GM19328 (cell line): Measurements from ENCODE around the gene ZSCAN31.
"Not testable (repeated sequence)": the region's sequence is repeated elsewhere in the genome, so short reads cannot be mapped to it uniquely, and the experiment has no call there.

Experiments used
- ATAC-seq: cut with Tn5 transposase; IDR thresholded peaks from one replicate; pipeline ENCODE4 v1.9.1; 2021; ENCODE audit warnings: mild to moderate bottlenecking, moderate library complexity; ENCODE audit not compliant: unreplicated experiment

ZSCAN31 gene

GRCh38 chr6:28335564-28336283 lies at the start of gene ZSCAN31:
Gene ZSCAN31, minus strand, starts transcription at chr6:28336148. Its CDS starts 6,465 bp downstream, at chr6:28329683.
- ATAC-seq: peak; percentile 80

DNA sequence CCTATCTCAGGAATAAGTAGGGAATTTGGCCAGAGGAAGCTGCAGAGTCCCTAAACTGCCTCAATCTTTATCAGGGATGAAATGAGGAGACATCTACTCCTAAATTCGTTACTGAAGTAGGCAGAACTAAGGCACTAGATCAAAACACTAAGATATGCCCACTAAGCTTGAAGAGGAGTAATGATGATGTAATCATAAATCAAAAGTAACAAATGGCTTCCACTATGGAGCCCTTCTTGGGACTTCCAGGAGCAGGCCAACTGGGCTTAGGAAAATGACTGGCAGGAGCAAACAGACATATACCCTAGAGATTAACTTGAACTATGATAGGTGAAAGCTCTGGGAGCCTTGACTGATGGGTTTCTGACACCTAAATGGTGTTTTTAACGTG lies 48.2 kb upstream of the ZSCAN31 start:
- no peak for ATAC-seq

DNA sequence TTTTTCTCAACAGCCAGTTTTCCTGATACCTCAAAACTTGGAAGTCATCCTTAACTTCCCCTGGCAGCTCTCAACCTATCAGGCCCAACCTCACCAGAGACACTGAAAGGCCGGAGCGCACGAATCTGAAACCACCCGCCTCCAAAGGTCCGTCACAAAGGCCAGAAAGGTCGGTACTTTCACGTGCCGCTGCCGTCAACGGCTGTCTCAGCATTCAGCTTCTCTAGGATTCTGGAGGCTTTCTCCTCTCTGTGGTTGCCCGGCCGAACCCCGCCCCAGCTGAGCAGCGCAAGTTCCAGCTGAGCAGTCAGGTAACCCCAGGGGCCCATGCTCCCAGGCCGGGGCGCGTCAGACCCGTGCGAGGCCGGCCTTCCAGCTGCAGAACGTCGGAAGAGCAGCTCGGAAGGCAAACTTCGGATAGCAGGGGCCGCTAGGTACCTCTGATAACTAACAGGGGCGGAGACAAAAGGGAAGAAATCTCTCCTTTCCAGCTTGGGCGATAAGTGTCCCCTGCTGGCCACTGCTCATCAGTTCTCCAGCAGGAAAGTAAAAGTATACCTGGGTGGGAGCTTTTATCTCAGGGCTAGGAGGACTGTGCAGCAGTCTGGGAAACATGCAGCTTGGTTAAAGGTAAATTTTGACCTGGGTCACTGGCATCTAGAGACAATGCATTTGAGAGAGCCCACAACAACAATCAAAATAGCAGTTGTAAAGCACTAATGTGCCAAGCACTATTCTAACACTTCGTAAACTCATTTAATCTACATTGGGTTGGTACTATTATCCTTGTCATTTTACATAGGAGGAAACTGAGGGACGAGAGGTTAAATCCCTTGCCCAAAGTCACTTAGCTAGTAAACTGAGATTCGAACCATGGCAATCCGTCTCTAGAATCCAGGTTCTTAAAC lies 47.5 kb upstream of the ZSCAN31 start:
- peak; percentile 91 for ATAC-seq

DNA sequence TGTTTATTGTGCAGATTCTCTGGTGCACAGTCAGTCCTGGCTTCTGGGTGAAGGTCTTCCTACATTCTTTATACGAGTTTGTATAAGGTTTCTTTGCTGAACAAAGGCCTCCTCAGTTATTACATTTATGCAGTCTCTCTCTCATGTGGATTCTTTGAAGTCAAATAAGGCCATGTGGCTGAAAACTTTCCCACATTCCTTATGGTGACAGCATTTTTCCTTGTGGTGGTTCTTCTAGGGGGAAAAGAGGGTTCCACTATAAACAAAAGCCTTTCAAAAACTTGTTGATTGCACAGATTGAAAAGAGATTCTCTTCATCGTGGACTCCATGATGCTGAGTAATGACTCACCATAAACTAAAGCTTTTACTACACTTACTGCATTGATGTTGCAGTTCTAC lies 44.4 kb upstream of the ZSCAN31 start:
- ATAC-seq: no peak

GRCh38 chr6:28378644-28379043 lies 42.7 kb upstream of the ZSCAN31 start:
- no peak for ATAC-seq

GRCh38 chr6:28377879-28378278 lies 41.9 kb upstream of the ZSCAN31 start:
- no peak for ATAC-seq

DNA sequence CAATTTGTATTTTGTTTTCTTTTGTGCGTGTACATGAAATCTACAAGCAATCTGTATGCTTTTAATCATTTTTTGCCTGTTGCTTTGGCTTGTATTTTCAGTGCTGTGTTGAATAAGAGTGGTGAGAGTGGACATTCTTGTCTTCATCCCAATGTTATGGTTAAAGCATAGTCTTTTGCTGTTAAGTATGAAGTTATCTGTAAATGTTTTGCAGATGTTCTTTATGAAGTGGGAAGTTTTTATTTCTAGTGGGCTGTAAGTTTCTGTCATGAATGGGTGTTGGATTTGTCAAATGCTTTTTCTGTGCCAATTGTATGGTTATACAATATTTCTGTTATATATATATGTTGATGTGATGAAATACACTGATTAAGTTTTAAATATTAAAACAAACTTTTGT lies 38.0 kb upstream of the ZSCAN31 start:
- no peak for ATAC-seq

- no peak for ATAC-seq
Measured at GRCh38 chr6:28371706-28372451, 35.9 kb upstream of the ZSCAN31 start.

- ATAC-seq: no peak
Measured at GRCh38 chr6:28371280-28371679, 35.3 kb upstream of the ZSCAN31 start.

DNA sequence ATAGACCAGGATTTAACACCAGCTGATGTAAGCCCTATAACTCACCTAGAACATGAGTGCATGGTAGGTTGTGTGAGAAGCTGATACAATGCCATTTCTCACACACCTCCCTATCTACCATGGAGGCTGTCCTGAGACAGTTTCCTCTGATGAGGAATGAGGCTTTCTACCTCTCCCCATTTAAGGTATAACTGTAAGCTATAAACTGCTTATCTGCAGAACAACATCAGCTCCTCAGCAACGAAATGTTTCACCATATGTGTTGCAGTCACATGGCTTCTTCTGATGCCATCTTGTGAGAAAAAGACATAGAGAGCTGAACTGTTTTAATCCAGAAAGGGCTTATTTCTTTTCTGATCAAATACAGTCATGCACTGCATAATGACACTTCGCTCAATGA lies 34.5 kb upstream of the ZSCAN31 start:
- ATAC-seq: no peak

GRCh38 chr6:28369463-28369862 lies 33.5 kb upstream of the ZSCAN31 start:
- no peak for ATAC-seq

- ATAC-seq: peak; percentile 61
Measured at GRCh38 chr6:28368522-28368921, 32.6 kb upstream of the ZSCAN31 start.

GRCh38 chr6:28365590-28365989 lies 29.6 kb upstream of the ZSCAN31 start:
- not testable (repeated sequence) for ATAC-seq

DNA sequence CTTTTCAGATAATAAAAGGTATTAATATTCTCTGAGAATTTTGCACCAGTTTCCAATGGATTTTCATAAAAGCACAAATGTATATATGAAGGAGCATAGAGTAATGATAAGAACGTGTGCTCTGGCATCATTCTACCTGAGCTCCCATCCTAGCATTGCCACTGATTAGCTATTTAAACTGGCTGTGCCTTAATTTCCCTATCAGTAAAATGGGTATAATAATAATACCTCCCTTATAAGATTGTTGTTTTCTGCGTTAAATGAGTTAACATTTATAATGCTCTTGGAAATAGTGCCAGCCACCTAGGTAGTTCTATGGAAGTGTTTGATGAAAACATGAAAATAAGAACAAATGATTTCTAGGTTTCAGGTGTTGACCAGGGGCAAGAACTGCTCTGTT lies 25.0 kb upstream of the ZSCAN31 start:
- no peak for ATAC-seq

DNA sequence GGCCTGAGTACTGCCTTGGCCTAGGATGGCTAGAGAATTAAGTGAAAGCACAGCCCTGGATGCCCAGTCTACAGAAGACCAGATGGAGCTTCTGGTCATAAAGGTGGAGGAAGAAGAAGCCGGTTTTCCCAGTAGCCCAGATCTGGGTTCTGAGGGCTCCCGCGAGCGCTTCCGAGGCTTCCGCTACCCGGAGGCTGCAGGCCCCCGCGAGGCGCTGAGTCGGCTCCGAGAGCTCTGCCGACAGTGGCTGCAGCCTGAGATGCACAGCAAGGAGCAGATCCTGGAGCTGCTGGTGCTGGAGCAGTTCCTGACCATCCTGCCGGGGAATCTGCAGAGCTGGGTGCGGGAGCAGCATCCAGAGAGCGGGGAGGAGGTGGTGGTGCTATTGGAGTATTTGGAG lies 23.6 kb upstream of the ZSCAN31 start:
- not testable (repeated sequence) for ATAC-seq

GRCh38 chr6:28357036-28357435 lies 21.1 kb upstream of the ZSCAN31 start:
- ATAC-seq: no peak

- ATAC-seq: no peak
Measured at GRCh38 chr6:28356666-28357020, 20.7 kb upstream of the ZSCAN31 start.

DNA sequence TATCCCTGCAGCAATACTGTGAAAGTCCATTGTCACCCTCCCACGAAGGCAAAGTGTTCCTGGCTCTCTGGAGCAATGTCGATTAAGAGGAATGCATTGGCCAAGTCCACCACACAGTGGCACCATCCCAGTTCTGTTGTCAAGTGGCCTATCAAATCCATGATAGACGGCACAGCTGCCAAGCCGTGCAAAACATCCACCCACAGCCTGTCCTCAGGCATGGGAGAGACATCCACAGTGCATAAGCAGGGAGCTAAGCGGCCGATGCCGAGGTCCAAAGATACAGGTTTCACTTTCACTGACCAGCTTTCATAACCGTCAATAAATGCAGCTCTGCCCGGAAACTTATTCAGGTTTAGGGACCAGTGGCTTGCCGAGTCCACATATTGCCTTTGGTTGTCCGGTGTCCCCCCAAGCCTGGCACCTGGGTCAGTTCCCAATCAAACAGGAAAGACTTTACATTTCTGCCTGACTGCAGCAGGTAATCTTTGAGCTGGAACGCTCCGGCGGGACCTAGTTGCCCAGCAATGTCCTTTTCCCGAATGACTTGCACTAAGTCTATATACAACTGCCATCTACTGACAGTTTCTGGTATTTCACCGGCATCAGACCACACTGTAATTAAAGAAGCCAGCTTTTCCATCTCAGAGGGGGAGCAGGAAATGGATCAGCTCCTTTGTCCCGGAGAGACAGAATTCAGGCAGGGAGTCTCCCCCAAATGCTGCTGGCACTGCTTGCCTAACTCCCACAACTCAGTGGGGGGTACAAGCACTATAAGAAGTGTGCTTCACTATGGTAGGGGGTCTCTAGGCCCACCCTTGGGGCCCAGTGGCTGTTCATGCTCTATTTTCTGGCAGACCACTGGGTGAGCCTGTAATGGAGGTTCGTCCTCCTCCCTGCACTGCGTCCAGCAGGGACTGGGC lies 20.1 kb upstream of the ZSCAN31 start:
- ATAC-seq: no peak

GRCh38 chr6:28354688-28355554 lies 19.0 kb upstream of the ZSCAN31 start:
- no peak for ATAC-seq
